A549 (cell line): ENCODE results near the gene ITGA8. TPM values are rescaled to one million over a fixed set of nuclear protein-coding genes. Genes with fewer than 3 reads are reported as not detected.

ENCODE experiments used
- ATAC-seq, 2 experiments: fragments of 200-7000 bp in 1 of 2; fragments of >200 bp in 1 of 2; cut with Nextera tagmentation in 1 of 2; cut with Tn5 transposase in 1 of 2; 3 replicates each; pipeline versions ENCODE4 v1.8.0 to v1.9.1; 2018 to 2020; ENCODE audit warnings: mild to moderate bottlenecking in 1 of 2, moderate library complexity in 1 of 2
- CTCF ChIA-PET: fragments of 300-600 bp; sonication (Branson Sonifier 250); formaldehyde crosslinking; extraction: SDS; loops from one replicate; lab custom pipeline; 2021; ENCODE audit warnings: antibody characterized with exemption, inconsistent platforms; lab: Yijun Ruan, JAX
- POLR2A ChIA-PET: fragments of 350-600 bp; formaldehyde crosslinking; extraction: SDS; loops from one replicate; lab custom pipeline; 2021; ENCODE audit warnings: antibody characterized with exemption, inconsistent platforms; lab: Yijun Ruan, JAX
- DNase-seq, 2 experiments: peaks; one replicate each; pipeline versions ENCODE4 v3.0.0 to v3.0.0-alpha.2; 2011 to 2016; ENCODE audit warnings: low read depth in 1 of 2, low spot score in 1 of 2
- FAIRE-seq: peaks from 2 replicates; lab custom pipeline; 2011; peaks lifted over from hg19 to GRCh38; lab: Jason Lieb, UNC
- H3K27ac ChIP-seq, 2 experiments: fragments of >200 bp; sonication (Bioruptor Twin); formaldehyde crosslinking; 3 replicates each; pipeline ENCODE4 v1.5.1; 2016 to 2017
- H3K4me1 ChIP-seq: fragments of >200 bp; sonication (Bioruptor Twin); formaldehyde crosslinking; 3 replicates; pipeline ENCODE4 v1.6.1; 2016
- H3K4me2 ChIP-seq: fragments of >200 bp; sonication (Bioruptor Twin); formaldehyde crosslinking; 3 replicates; pipeline ENCODE4 v1.6.1; 2016
- H3K4me3 ChIP-seq: fragments of >200 bp; sonication (Bioruptor Twin); formaldehyde crosslinking; 3 replicates; pipeline ENCODE4 v1.5.1; 2016
- H3K9me3 ChIP-seq: fragments of >200 bp; sonication (Bioruptor Twin); formaldehyde crosslinking; 3 replicates; pipeline ENCODE4 v1.6.1; 2016
- CBX8 ChIP-seq: fragments of 200-600 bp; sonication (generic); IDR thresholded peaks from 2 replicates; pipeline ENCODE4 v1.6.1; 2016
- CEBPB ChIP-seq, 2 experiments: fragments of >200 bp in 1 of 2; sonication (Bioruptor Twin) in 1 of 2; formaldehyde crosslinking in 1 of 2; IDR thresholded peaks; 2 replicates each; pipeline ENCODE4 v1.6.1; 2012 to 2016
- CHD2 ChIP-seq: fragments of 150-350 bp; IDR thresholded peaks from 2 replicates; pipeline ENCODE4 v1.6.1; 2014; ENCODE audit warnings: low read length; ENCODE audit not compliant: partially characterized antibody
- E2F6 ChIP-seq: IDR thresholded peaks from 2 replicates; pipeline ENCODE4 v1.6.1; 2012; ENCODE audit warnings: low read depth, borderline replicate concordance
- EP300 ChIP-seq, 2 experiments: fragments of >200 bp; sonication (Bioruptor Twin); formaldehyde crosslinking; IDR thresholded peaks; 2 replicates in 1 of 2; 3 replicates in 1 of 2; pipeline ENCODE4 v1.6.1; 2016 to 2017
- FOSB ChIP-seq: fragments of 250-450 bp; sonication (Bioruptor Pico); IDR thresholded peaks from 2 replicates; pipeline ENCODE4 v1.5.0; 2020; ENCODE audit warnings: mild to moderate bottlenecking, moderate library complexity
- FOSL2 ChIP-seq, 2 experiments: fragments of 450-650 bp in 1 of 2; fragments of >200 bp in 1 of 2; sonication (Bioruptor Twin) in 1 of 2; formaldehyde crosslinking; IDR thresholded peaks; 2 replicates each; pipeline versions ENCODE4 v1.5.0 to v1.6.1; 2016 to 2020; ENCODE audit warnings: mild to moderate bottlenecking in 1 of 2, moderate library complexity in 1 of 2
- JUN ChIP-seq, 2 experiments: fragments of >200 bp; sonication (Bioruptor Twin); formaldehyde crosslinking; IDR thresholded peaks; 2 replicates in 1 of 2; 3 replicates in 1 of 2; pipeline ENCODE4 v1.6.1; 2016 to 2017
- KDM5A ChIP-seq: fragments of 200-600 bp; sonication (generic); IDR thresholded peaks from 2 replicates; pipeline ENCODE4 v1.6.1; 2016; ENCODE audit warnings: antibody characterized with exemption, mild to moderate bottlenecking
- MAZ ChIP-seq: fragments of 150-350 bp; IDR thresholded peaks from 2 replicates; pipeline ENCODE4 v1.6.1; 2014; ENCODE audit warnings: antibody characterized with exemption, low read depth, low read length, borderline replicate concordance
- NFE2L2 ChIP-seq: fragments of 150-350 bp; conservative IDR thresholded peaks from 2 replicates; pipeline ENCODE4 v1.6.1; 2014; ENCODE audit warnings: low read length
- NPAS2 ChIP-seq: fragments of 250-450 bp; sonication (Bioruptor Pico); IDR thresholded peaks from 2 replicates; pipeline ENCODE4 v1.8.0; 2022; ENCODE audit warnings: mild to moderate bottlenecking, moderate library complexity, borderline replicate concordance
- RCOR1 ChIP-seq: fragments of 150-350 bp; IDR thresholded peaks from 2 replicates; pipeline ENCODE4 v1.6.1; 2014; ENCODE audit warnings: antibody characterized with exemption, low read length, low read depth
- RFX5 ChIP-seq: fragments of 450-650 bp; IDR thresholded peaks from 2 replicates; pipeline ENCODE4 v1.7.1; 2014; ENCODE audit warnings: antibody characterized with exemption, mild to moderate bottlenecking, moderate library complexity
- SMC3 ChIP-seq: fragments of >200 bp; sonication (Bioruptor Twin); formaldehyde crosslinking; IDR thresholded peaks from 3 replicates; pipeline ENCODE4 v1.6.1; 2018; ENCODE audit warnings: inconsistent platforms
- TFCP2L1 ChIP-seq: fragments of 250-450 bp; sonication (Bioruptor Pico); IDR thresholded peaks from 2 replicates; pipeline ENCODE4 v1.5.0; 2021; ENCODE audit warnings: mild to moderate bottlenecking
- ZFP36 ChIP-seq: fragments of 450-650 bp; IDR thresholded peaks from 2 replicates; pipeline ENCODE4 v1.6.1; 2014; ENCODE audit warnings: borderline replicate concordance; ENCODE audit not compliant: partially characterized antibody
- ZNF302 ChIP-seq: fragments of 250-450 bp; sonication (Bioruptor Pico); IDR thresholded peaks from 2 replicates; pipeline ENCODE4 v1.9.0; 2021; ENCODE audit warnings: inconsistent platforms, mild to moderate bottlenecking, moderate library complexity
- WGBS: methylation state at CpG from one replicate; pipeline ENCODE4 v1.1.6; 2017; ENCODE audit errors: missing lambda C conversion rate; 5-methylcytosine and 5-hydroxymethylcytosine counted together
- polyA plus RNA-seq, 4 experiments: library from polyadenylated mRNA; depleted of rRNA in 3 of 4; stranded (reverse); fragments of >200 nt; fragmentation: RNase III in 1 of 4; extraction: RNeasy Plus Mini Kit Qiagen cat#74134 plus additional on column Dnase treatment in 1 of 4; gene quantifications; 2 replicates in 3 of 4; 3 replicates in 1 of 4; pipeline ENCODE4 v1.2.3, GENCODE V29; 2011 to 2017
- TF ChIP-seq, protein P1 (sequence below): fragments of 250-450 bp; sonication (Bioruptor Pico); IDR thresholded peaks from 2 replicates; pipeline ENCODE4 v1.5.0; 2021; ENCODE audit warnings: mild to moderate bottlenecking, moderate library complexity, borderline replicate concordance
- TF ChIP-seq, protein P2 (sequence below): IDR thresholded peaks from 2 replicates; pipeline ENCODE4 v1.6.1; 2012

ITGA8 gene
- polyA plus RNA-seq, 2 of the 4 experiments (the other 2 are of a cell fraction), result 0.12 TPM; not detected in 1

GRCh38 chr10:15751046-15751445, 31.3 kb upstream of the ITGA8 start:
- Histone ChIP-seq H3K9me3 (no peaks in the 10 kb centered on the region), H3K27ac (no peak overlapping the region)
- CTCF ChIA-PET, result interaction anchor here (0.7 kb wide), 1 partner anchor 317 kb away, joined by 3 read pairs; no protein-coding TSS in a partner anchor
- TF ChIP-seq NFE2L2 (no peak), FOSL2 (IDR thresholded peaks at IDR 0.05) (no peak), FOSL2 (CRISPR knock-in tag; IDR thresholded peaks at IDR 0.05) (no peak), E2F6 (no peak), FOSB (CRISPR knock-in tag) (no peak), ZNF302 (no peak), JUN (IDR thresholded peaks at IDR 0.05) (no peak), NPAS2 (CRISPR knock-in tag) (no peak), KDM5A (no peak), ZFP36 (no peak), TFCP2L1 (CRISPR knock-in tag) (no peak)
- TF ChIP-seq, all 56 proteins: peak for 0
- no peak for DNase-seq
- Histone ChIP-seq H3K4me3 (no peak overlapping the region), H3K4me2 (no peak overlapping the region), H3K4me1 (no peaks in the 10 kb centered on the region)
- FAIRE-seq, result no peak
- POLR2A ChIA-PET, result no interaction called here
- no peak for ATAC-seq
- WGBS, result 38% methylated on average over 5 of the region's 5 CpGs

DNA sequence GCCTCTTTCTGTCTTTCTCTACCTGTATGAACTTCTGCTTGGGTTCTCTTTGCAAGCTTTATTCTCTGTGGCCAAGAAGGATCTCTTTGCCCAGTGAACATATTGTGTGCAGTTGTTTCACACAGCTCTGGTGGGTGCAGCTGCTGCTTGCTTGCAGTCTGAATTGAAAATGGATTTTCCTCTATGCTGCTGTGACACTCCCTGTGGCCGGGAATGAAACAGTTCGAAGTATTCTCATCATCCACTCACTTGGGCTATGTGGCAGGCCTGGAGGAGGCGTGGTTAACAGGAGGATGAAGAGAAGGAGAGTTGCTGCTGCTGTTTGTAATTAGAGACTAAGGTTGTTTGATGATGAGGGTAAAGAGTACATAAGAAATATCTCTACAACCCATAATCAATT, 28.4 kb upstream of the ITGA8 start:
- TF ChIP-seq EP300 (IDR thresholded peaks at IDR 0.05) (no peak), MAZ (no peak), CHD2 (no peak), CBX8 (no peak), CEBPB (IDR thresholded peaks at IDR 0.05) (no peak)
- TF ChIP-seq, protein P1, sequence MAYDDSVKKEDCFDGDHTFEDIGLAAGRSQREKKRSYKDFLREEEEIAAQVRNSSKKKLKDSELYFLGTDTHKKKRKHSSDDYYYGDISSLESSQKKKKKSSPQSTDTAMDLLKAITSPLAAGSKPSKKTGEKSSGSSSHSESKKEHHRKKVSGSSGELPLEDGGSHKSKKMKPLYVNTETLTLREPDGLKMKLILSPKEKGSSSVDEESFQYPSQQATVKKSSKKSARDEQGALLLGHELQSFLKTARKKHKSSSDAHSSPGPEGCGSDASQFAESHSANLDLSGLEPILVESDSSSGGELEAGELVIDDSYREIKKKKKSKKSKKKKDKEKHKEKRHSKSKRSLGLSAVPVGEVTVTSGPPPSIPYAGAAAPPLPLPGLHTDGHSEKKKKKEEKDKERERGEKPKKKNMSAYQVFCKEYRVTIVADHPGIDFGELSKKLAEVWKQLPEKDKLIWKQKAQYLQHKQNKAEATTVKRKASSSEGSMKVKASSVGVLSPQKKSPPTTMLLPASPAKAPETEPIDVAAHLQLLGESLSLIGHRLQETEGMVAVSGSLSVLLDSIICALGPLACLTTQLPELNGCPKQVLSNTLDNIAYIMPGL, result no peak
- TF ChIP-seq, protein P2, sequence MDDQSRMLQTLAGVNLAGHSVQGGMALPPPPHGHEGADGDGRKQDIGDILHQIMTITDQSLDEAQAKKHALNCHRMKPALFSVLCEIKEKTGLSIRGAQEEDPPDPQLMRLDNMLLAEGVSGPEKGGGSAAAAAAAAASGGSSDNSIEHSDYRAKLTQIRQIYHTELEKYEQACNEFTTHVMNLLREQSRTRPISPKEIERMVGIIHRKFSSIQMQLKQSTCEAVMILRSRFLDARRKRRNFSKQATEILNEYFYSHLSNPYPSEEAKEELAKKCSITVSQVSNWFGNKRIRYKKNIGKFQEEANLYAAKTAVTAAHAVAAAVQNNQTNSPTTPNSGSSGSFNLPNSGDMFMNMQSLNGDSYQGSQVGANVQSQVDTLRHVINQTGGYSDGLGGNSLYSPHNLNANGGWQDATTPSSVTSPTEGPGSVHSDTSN, result no peak
- peak; percentile 40 to 55; a peak in 2 of 6 replicates for ATAC-seq
- POLR2A ChIA-PET, result no interaction called here
- H3K27ac ChIP-seq, result no peak overlapping the region
- 0% methylated on average over 3 of the region's 3 CpGs for WGBS
- no peak for FAIRE-seq
- H3K9me3 ChIP-seq, result no peaks in the 10 kb centered on the region
- H3K4me2 ChIP-seq, result no peak overlapping the region
- no peak for DNase-seq
- H3K4me1 ChIP-seq, result no peaks in the 10 kb centered on the region
- no peak overlapping the region for H3K4me3 ChIP-seq
- CTCF ChIA-PET, result no interaction called here

GRCh38 chr10:15747632-15748031, 27.9 kb upstream of the ITGA8 start:
- WGBS, result 19% methylated on average over 3 of the region's 3 CpGs
- H3K4me1 ChIP-seq, result no peaks in the 10 kb centered on the region
- CTCF ChIA-PET, result no interaction called here
- POLR2A ChIA-PET, result no interaction called here
- no peak overlapping the region for H3K27ac ChIP-seq
- H3K4me3 ChIP-seq, result no peak overlapping the region
- no peak for TF ChIP-seq RFX5
- TF ChIP-seq RCOR1, result no peak
- no peak for TF ChIP-seq CHD2
- TF ChIP-seq SMC3, result no peak
- TF ChIP-seq, protein P2, result no peak
- H3K9me3 ChIP-seq, result no peaks in the 10 kb centered on the region
- DNase-seq, result no peak
- ATAC-seq, result no peak
- no peak overlapping the region for H3K4me2 ChIP-seq
- FAIRE-seq, result no peak
